CD4-positive, alpha-beta T cell treated with Interleukin-6 at 100 ng/mL for 8 hours (primary cell): ENCODE data around the gene N4BP3.

Experiments
- DNase-seq: peaks from one replicate; pipeline ENCODE4 v3.0.0-alpha.2; 2020; ENCODE audit warnings: mixed read lengths, low spot score

The N4BP3 gene

DNA sequence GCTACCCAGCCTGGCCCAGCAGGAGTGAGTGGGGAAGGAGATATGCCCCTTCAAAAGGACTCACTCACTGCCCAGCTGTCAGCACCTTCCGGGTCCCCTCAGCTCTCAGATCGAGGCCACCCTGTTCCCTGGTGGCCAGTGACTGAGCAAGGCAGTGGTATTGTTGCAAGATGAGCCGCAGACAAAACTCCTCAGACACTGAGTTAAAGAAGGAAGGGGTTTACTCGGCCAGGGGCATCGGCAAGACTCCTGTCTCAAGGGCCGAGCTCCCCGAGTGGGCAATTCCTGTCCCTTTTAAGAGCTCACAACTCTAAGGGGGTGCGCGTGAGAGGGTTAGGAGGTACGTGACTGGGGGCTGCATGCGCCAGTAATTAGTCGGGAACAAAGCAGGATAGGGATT lies 9.7 kb upstream of the N4BP3 start:
- no peak for DNase-seq

GRCh38 chr5:178104492-178104891 lies 8.8 kb upstream of the N4BP3 start:
- DNase-seq = no peak

- no peak for DNase-seq
Observed at GRCh38 chr5:178106086-178106485, 7.2 kb upstream of the N4BP3 start.

GRCh38 chr5:178106556-178107239 lies 6.6 kb upstream of the N4BP3 start:
- DNase-seq = no peak

DNA sequence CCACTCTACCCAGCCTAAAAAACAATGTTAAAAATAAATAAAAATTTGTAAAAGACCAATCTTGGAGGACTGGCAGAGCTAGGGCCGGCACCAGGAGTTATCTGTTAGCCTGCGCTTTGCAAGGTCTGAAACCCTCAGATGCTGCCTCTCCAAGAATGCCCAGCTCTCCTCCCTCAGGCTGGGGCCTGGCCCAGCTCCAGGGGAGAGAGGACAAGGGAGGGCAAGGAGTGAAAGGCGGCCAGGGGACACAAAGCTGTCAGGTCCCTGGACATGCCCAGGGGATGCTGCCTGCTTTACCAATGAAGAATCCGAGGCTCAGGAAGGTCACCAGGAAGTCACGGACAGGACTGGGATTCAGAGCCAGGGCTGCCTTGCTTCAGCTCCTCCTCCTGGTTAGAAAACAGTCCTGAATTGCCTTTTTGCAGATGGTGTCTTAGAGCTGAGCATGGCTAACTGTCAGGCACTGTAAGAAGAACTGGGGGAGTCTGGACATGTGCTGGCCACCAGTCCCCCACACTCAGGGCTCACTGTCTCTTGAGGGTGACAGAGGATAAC lies 5.5 kb upstream of the N4BP3 start:
- DNase-seq = no peak

- DNase-seq = no peak
Observed at GRCh38 chr5:178108446-178108845, 4.9 kb upstream of the N4BP3 start.

- no peak for DNase-seq
Observed at GRCh38 chr5:178108966-178109365, 4.4 kb upstream of the N4BP3 start.

DNA sequence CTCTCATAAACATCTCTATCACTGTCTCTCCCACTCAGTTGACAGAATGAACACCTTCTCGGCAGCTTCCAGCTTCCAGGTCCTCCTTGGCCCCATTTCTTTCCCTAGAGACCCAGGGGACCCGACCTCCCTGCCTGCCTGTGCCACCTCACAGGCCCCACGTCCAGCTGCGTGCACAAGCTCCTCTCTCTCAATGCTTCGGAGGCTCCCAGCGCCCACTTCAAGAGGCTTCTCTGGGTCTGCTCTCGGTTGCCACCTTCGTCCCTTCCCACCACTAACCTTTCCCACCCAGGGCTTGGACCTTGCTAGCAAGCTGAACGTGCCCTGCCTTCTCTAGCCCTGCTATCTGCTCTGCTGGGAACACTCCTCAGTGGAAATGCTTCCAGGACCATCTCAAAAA lies 2.8 kb upstream of the N4BP3 start:
- DNase-seq = no peak

DNA sequence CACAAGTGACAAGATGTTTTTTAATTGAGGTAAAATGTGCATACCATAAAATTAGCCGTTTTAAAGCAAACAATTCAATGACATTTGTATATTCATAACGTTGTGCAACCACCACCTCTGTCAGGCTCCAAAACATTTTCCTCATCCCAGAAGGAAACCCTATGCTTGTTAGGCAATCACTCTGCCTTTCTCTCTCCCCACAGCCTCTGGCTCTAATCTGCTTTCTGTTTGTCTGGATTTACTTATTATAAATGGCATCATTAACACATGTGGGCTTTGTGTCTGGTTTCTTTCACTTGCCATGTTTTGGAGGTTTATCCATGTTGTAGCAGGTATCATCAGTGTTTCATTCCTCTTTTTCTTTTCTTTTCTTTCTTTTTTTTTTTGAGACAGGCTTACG lies 1.4 kb upstream of the N4BP3 start:
- DNase-seq = no peak

GRCh38 chr5:178112545-178112944 lies 787 bp upstream of the N4BP3 start:
- no peak for DNase-seq

GRCh38 chr5:178113841-178114324 lies 551 bp downstream of the N4BP3 start:
- no peak for DNase-seq

GRCh38 chr5:178114325-178115135 lies 1.2 kb downstream of the N4BP3 start:
- DNase-seq = peak; percentile 33

- DNase-seq = no peak
Observed at GRCh38 chr5:178115136-178115813, 1.9 kb downstream of the N4BP3 start.

- no peak for DNase-seq
Observed at GRCh38 chr5:178115814-178116142, 2.4 kb downstream of the N4BP3 start.

- DNase-seq = peak; percentile 57
Observed at GRCh38 chr5:178116143-178116885, 3.0 kb downstream of the N4BP3 start.

DNA sequence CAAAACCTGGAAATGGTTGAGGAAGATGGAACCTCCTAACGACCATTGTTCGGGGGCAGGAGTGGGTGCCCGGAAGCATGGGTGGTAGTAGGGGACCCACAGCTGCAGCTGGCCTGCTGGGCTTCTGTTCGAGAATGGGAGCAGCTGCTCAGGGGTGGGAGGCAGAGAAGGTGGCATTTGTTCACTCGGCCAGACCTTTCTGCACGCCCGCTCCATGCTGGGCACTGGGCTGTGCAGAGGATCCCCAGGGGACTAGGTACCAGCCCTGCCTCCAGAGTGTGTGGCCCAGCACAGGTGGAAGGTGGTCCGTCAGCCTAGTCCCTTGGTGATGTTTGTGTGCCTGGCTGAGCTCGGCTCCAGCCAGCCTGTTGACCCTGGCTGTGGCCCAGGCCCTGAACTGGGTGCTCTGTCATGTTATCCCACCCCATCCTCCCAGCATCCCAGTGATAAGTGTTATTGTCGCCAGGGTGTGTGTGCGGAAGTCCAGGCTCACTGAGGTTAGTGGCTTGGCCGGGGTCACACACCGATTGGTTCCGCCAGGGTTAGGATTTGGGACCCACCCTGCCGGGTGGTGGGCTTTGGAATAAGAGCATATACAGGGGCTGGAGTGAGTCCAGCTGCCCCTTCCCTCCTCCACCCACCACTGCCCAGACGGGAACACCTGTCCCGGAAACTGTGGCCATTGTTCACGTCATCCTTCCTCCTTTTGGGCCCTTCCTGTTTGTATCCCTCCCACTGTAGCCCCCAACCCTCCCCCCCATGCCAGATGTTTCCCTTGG lies 4.8 kb downstream of the N4BP3 start:
- no peak for DNase-seq

GRCh38 chr5:178119915-178120606 lies 6.7 kb downstream of the N4BP3 start:
- no peak for DNase-seq

DNA sequence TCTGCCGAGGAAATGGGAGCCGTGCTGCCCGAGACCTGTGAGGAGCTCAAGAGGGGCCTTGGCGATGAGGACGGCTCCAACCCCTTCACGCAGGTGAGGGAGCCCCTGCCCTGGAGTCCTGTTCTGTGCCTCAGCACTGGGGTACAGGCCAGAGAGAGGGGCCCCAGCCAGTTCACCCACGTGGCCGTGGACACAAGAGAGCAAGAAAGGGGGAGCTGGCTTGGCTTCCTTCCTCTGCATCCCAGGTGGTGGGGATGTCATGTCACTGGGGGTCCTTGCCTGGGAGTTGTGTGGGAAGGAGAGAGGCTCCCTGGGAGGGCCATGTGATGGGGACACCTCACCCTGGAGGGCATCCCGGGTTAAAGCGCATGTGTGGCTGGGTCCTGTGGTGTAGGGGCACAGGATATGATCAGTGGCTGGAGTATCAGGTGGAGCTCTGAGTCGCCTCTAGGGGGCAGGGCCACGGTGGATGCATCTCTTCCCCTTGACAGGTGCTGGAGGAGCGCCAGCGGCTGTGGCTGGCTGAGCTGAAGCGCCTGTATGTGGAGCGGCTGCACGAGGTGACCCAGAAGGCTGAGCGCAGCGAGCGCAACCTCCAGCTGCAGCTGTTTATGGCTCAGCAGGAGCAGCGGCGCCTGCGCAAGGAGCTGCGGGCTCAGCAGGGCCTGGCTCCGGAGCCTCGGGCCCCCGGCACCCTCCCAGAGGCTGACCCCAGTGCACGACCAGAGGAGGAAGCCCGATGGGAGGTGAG lies 7.5 kb downstream of the N4BP3 start:
- DNase-seq = peak; percentile 92

- DNase-seq = no peak
Observed at GRCh38 chr5:178121391-178122276, 8.3 kb downstream of the N4BP3 start.
